Right lobe of liver (tissue), 4 donors: ENCODE measurements around the gene RANBP3.

ENCODE experiments used
- CTCF ChIP-seq, 4 donors: fragments of 200-600 bp in 3 of 4; fragments of 450-650 bp in 1 of 4; IDR thresholded peaks; one replicate each; pipeline versions ENCODE4 v1.5.1 to v1.8.0; 2016 to 2022; ENCODE audit warnings: antibody characterized with exemption in 4 of 4, mild to moderate bottlenecking in 2 of 4
- POLR2A ChIP-seq: fragments of 450-650 bp; IDR thresholded peaks from one replicate; pipeline ENCODE4 v1.6.1; 2017; ENCODE audit warnings: antibody characterized with exemption, mild to moderate bottlenecking
- donor health status: DM: no; HTN: no; CAD: no.
- donor health status: DM: no; HTN: no; CAD: no.
- donor health status: DM: no; HTN: yes; CAD: no.

- no peak for TF ChIP-seq CTCF (IDR thresholded peaks at IDR 0.05)
- no peak for TF ChIP-seq POLR2A
These were observed 25.5 kb downstream of the RANBP3 start for GRCh38 chr19:5952193-5953029.
